ENCODE data around the gene FAM167B.

- no peak for TF ChIP-seq CTCF (IDR thresholded peaks at IDR 0.05; ENCODE audit: low read depth, low read length)
- no peak for TF ChIP-seq EZH2phosphoT487 (IDR thresholded peaks at IDR 0.05; ENCODE audit: low read depth)
Observed at GRCh38 chr1:32255072-32256071, 8.3 kb downstream of the FAM167B start.

Measured in OCI-LY3 (cell line).